SH-SY5Y (cell line): ENCODE measurements around the gene DNPEP.

Source experiments
- GATA2 ChIP-seq: IDR thresholded peaks from 2 replicates; pipeline ENCODE4 v1.6.1; 2011; ENCODE audit warnings: mild to moderate bottlenecking, low read depth, low read length
- GATA3 ChIP-seq: IDR thresholded peaks from 2 replicates; pipeline ENCODE4 v1.6.1; 2011; ENCODE audit warnings: low read depth, mild to moderate bottlenecking, low read length, moderate library complexity

DNA sequence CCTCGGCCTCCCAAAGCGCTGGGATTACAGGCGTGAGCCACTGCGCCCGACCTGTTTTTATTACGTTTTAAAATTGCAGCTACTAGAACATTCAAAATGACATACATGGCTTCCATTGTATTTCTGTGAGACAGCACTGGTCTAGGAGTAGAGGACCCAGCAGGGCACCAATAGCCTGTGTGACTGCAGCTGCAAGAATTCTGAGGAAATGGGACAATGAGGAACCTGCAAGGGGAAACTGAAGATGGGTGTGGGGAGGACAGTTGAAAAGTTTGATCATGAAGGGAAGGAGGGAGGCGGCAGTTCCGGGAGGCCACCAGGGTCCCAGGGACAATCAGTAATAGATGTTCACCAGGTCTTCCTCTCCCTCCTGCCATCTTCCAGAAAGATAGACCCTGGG lies 13.9 kb upstream of the DNPEP start:
- TF ChIP-seq GATA2 = no peak
- TF ChIP-seq GATA3 = no peak
